HL-60 (cell line): ENCODE results near the gene TMEM182.

Source experiments
- DNase-seq, 2 experiments: peaks; one replicate each; pipeline ENCODE4 v3.0.0-alpha.2; 2010 to 2020; ENCODE audit warnings: low read depth in 1 of 2, low spot score in 1 of 2
- H3K27ac ChIP-seq: fragments of 250-450 bp; sonication (Bioruptor Pico); replicated peaks from 2 replicates; pipeline ENCODE4 v1.5.1; 2020; ENCODE audit warnings: mild to moderate bottlenecking, moderate library complexity
- H3K27me3 ChIP-seq: fragments of 250-450 bp; sonication (Bioruptor Pico); 2 replicates; pipeline ENCODE4 v1.5.1; 2021; ENCODE audit warnings: mild to moderate bottlenecking, moderate library complexity; ENCODE audit not compliant: insufficient read depth, poor library complexity, severe bottlenecking
- H3K4me3 ChIP-seq: replicated peaks from 2 replicates; pipeline ENCODE4 v1.5.1; 2011; ENCODE audit warnings: mild to moderate bottlenecking, control low read depth, low read length; ENCODE audit not compliant: insufficient read depth
- CTCF ChIP-seq: IDR thresholded peaks from one replicate; pipeline ENCODE4 v1.5.1; 2011; ENCODE audit warnings: low read length, control low read depth, inconsistent platforms; ENCODE audit not compliant: insufficient read depth
- GABPA ChIP-seq: IDR thresholded peaks from 2 replicates; pipeline ENCODE4 v1.6.1; 2012; ENCODE audit warnings: low read depth
- POLR2AphosphoS5 ChIP-seq: IDR thresholded peaks from 2 replicates; pipeline ENCODE4 v1.6.1; 2012; ENCODE audit warnings: low read depth
- REST ChIP-seq: IDR thresholded peaks from 2 replicates; pipeline ENCODE4 v1.6.1; 2012; ENCODE audit warnings: low read depth; ENCODE audit not compliant: insufficient replicate concordance
- SPI1 ChIP-seq: IDR thresholded peaks from 2 replicates; pipeline ENCODE4 v1.6.1; 2012; ENCODE audit warnings: low read depth, mild to moderate bottlenecking, borderline replicate concordance

The TMEM182 gene

GRCh38 chr2:102815285-102815684 is 53.5 kb downstream of the TMEM182 start:
- DNase-seq: no peak
- H3K27me3 ChIP-seq: no peaks in the 10 kb centered on the region
- H3K27ac ChIP-seq: no peak overlapping the region
- TF ChIP-seq SPI1 (no peak), CTCF (no peak), REST (no peak), POLR2AphosphoS5 (no peak), GABPA (no peak)
- no peak overlapping the region for H3K4me3 ChIP-seq

GRCh38 chr2:102826904-102827303 is 65.1 kb downstream of the TMEM182 start:
- DNase-seq: no peak
- Histone ChIP-seq H3K27ac (no peak overlapping the region), H3K27me3 (no peaks in the 10 kb centered on the region), H3K4me3 (no peak overlapping the region)
- no peak for TF ChIP-seq POLR2AphosphoS5
- no peak for TF ChIP-seq CTCF
- TF ChIP-seq GABPA: no peak
- TF ChIP-seq SPI1: no peak
- no peak for TF ChIP-seq REST

- Histone ChIP-seq H3K4me3 (no peak overlapping the region), H3K27ac (no peak overlapping the region), H3K27me3 (no peaks in the 10 kb centered on the region)
- no peak for DNase-seq
- TF ChIP-seq CTCF: no peak
- no peak for TF ChIP-seq POLR2AphosphoS5
- no peak for TF ChIP-seq GABPA
- TF ChIP-seq REST: no peak
- no peak for TF ChIP-seq SPI1
Observed at GRCh38 chr2:102832789-102833188, 71.0 kb downstream of the TMEM182 start.
